ENCODE data around the gene OR10H5.

GRCh38 chr19:15846923-15847322, 59.5 kb downstream of the OR10H5 start:
- TF ChIP-seq CTCF (IDR thresholded peaks at IDR 0.05) (no peak), ZFX (IDR thresholded peaks at IDR 0.05; ENCODE audit: borderline replicate concordance) (no peak)

Data from 22Rv1 (cell line).